Left lobe of liver (tissue), 2 donors: ENCODE measurements around the gene CMTR1. TPM values are rescaled to one million over a fixed set of nuclear protein-coding genes. Genes with fewer than 3 reads are reported as not detected.
A peak's percentile ranks its signal among the peaks of the same experiment; 100 is the strongest.
"Not testable (repeated sequence)": the region's sequence is repeated elsewhere in the genome, so short reads cannot be mapped to it uniquely, and the experiment has no call there.

ENCODE experiments used
- ATAC-seq: fragments of 200-7000 bp; cut with Tn5 transposase; one replicate; pipeline ENCODE4 v1.9.1; 2020; ENCODE audit warnings: mild to moderate bottlenecking, moderate library complexity
- DNase-seq: peaks from one replicate; pipeline ENCODE4 v3.0.0-alpha.2; 2020; ENCODE audit warnings: low spot score
- total RNA-seq: library from RNA; stranded (reverse); gene quantifications from one replicate; pipeline ENCODE4 v1.2.1, GENCODE V29; 2021
- donor health status: DM: no; HTN: no; CAD: no; lungs with moderate emphysema.
- donor health status: DM: no; HTN: yes; CAD: no.

Gene CMTR1
- total RNA-seq, 1 donor from 2014 or later = 17.8 TPM

DNA sequence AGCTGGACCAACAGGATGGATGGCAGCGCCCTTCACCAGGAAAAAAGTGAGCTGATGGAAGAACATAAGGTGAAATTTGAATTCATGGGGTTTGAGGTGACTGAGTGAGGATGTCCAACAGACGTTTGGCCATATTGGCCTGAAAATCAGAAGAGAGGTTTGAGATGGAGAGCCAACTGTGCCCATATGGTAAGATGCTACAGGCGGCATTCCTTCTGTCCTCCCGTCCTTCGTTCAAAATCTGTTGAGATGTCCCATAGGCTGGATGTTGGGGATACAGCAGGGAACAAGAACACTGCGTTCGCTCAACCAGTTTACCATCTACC is 468 bp upstream of the CMTR1 start:
- peak; percentile 39 for ATAC-seq

GRCh38 chr6:37433657-37434271 is 743 bp downstream of the CMTR1 start:
- peak; percentile 60 for ATAC-seq
- DNase-seq = no peak

More for the DNA sequence above, 468 bp upstream of the CMTR1 start:
- no peak for DNase-seq

DNA sequence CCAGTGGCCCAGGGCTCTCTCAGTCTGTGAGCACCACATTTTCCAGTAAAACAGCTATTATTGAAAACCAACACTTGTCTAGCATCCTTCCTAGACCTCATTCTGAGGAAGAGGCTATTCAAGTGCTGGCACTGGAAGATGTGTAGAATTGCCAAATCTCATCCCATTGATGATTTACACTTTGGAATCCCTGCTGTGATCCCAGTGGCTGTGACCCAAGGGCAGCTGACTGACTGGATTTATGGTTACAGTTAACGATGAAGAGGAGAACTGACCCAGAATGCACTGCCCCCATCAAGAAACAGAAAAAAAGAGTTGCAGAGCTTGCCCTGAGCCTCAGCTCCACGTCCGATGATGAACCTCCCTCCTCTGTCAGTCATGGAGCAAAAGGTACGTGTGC is 2.4 kb downstream of the CMTR1 start:
- no peak for DNase-seq
- no peak for ATAC-seq

DNA sequence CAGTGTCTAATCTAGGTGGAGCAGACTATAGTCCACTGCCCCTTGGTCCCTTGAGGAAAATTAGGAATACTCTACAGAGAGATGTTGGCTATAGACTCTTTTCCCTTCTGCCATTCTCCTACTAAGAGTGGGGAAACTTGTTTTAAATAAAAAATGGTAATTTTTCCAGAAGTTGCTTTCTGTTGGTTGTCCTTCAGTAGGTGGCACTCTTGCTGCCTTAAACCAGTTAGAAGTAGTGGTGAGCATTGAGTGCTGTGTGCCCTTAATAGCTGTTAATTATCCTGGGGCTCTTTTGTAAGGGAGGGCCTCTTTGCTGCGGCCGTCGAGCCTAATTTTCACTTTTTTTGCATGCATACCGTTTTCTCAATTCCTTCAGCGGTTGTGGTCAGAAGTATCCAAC is 2.8 kb downstream of the CMTR1 start:
- DNase-seq = no peak
- ATAC-seq = no peak

GRCh38 chr6:37438930-37439329 is 5.9 kb downstream of the CMTR1 start:
- no peak for ATAC-seq

GRCh38 chr6:37441651-37442050 is 8.6 kb downstream of the CMTR1 start:
- ATAC-seq (no peak), DNase-seq (no peak)

More at GRCh38 chr6:37438930-37439329, 5.9 kb downstream of the CMTR1 start:
- DNase-seq = no peak

- ATAC-seq (peak; percentile 95), DNase-seq (no peak)
Measured at GRCh38 chr6:37442416-37443215, 9.6 kb downstream of the CMTR1 start.

- not testable (repeated sequence) for ATAC-seq, DNase-seq
Measured at GRCh38 chr6:37443216-37443542, 10.2 kb downstream of the CMTR1 start.

GRCh38 chr6:37449984-37450383 is 17.0 kb downstream of the CMTR1 start:
- ATAC-seq (no peak), DNase-seq (no peak)

DNA sequence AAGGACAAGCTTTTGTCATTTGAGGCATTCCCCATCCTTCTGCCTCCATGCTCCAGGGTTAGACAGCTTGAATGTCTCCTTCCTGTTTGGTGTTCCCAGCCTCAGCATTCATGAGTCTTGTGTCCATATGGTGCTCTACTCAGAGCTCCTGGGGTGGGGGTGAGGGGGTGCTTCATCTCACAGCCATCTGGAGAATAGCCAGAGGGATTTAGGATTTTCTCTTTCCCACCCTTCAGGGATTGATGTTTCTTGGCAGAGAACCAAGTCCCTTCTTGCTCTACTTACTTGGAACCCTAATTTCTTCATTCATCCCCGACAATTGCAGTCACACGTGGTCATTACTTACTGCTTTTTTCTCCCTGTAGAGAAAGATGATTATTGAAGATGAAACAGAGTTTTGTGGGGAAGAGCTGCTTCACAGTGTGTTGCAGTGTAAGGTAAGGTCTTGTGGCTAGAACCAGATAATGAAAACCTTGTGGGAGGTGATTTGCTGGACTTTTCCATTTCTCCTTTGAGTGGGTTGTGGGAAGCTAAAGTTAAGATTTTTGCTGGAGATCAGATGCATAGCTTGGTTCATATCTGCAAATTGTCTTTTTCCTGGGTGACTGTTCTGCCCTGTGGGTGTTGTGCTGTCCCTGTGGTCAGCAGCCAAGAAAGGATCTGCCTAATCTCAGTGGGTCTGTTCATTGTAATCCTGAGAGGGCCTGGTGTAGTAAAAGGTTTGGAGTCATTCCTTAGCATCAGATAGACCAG is 18.6 kb downstream of the CMTR1 start:
- DNase-seq (no peak), ATAC-seq (no peak)

DNA sequence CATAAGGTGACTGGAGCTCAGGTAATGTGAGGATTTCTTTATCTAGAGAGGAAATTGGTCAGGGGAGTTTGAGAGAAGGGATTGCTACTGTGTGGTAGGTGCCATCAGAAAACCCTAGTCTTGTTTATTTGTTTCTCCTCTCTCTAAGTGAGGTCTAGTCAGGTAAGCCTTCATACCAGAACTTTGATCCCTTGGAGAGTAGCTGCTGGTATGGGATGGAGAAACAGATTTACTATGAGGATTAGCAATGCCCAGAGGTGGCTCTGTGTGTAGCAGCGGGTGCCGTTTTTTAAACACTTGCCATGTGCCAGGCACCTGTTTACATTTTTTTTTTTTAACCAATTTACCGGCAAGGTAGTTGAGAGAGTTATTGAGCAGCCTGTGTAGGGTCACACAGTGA is 19.5 kb downstream of the CMTR1 start:
- peak; percentile 96 for ATAC-seq

DNA sequence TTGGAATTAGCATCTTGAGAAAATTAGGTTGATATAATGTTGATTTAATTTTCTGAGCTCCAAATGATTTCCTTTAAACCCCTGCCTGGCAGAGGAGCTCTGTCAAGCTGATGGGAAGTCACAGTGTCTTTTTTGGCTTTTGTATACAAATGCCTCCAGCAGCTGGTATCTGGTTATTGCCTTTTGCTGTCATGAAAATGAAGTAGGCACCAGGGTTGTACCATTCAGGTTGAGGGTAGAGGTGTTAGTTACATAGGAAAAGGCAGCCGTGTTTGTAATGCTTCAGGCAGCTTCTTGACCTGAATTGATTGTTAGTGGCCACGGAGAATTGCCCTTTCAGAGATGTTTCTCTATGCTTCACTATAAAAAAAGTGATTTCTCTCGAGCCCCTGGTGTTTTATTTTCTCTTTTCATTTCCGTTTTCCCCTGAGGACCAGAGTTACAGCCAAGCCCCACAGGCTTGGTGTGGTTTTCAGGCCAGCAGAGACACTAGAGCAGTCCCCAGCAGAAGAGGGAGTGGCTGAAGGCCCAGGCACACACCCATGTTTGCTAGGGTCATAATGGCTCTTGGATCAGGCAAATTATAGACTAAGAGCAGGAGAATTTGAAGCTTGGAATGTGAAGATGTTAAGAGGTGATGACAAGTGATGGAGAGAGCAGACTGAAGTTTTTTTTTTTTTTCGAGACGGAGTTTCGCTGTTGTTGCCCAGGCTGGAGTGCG is 21.6 kb downstream of the CMTR1 start:
- DNase-seq = no peak
- ATAC-seq = no peak

More for the DNA sequence above, 19.5 kb downstream of the CMTR1 start:
- DNase-seq = no peak

- DNase-seq (no peak), ATAC-seq (no peak)
Measured at GRCh38 chr6:37456126-37456525, 23.1 kb downstream of the CMTR1 start.

DNA sequence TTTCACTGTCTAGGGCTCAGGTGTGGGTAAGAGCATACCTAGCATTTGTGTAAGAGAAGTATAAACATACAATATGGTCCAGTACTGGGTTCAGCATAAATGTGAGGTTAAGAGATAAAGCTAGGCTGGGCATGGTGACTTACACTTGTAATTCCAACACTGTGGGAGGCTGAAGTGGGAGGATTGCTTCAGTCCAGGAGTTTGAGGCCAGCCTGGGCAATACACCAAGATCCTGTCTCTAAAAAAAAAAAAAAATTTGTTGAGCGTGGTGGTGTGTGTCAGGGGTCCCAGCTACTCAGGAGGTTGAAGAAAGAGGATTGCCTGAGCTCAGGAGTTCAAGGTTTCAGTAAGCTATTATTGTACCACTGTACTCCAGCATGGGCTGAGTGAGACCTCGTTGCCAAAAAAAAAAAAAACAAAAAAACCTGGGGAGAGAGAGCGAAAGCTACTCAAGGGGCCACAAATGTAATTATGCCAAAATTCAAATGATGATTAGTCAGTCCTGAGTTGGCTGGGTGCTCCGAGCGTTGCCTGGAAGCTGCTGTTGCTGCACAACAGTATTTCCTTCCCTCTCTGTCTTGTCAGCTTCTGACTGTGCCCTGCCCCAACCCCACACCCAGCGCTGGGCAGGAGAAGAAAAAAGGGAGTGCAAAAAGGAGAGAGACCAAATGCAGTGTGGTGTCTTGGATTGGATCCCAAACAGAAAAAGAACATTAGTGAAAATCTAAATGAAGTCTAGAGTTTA is 24.0 kb downstream of the CMTR1 start:
- no peak for DNase-seq
- no peak for ATAC-seq

- DNase-seq (no peak), ATAC-seq (no peak)
Measured at GRCh38 chr6:37459981-37460800, 27.2 kb downstream of the CMTR1 start.

DNA sequence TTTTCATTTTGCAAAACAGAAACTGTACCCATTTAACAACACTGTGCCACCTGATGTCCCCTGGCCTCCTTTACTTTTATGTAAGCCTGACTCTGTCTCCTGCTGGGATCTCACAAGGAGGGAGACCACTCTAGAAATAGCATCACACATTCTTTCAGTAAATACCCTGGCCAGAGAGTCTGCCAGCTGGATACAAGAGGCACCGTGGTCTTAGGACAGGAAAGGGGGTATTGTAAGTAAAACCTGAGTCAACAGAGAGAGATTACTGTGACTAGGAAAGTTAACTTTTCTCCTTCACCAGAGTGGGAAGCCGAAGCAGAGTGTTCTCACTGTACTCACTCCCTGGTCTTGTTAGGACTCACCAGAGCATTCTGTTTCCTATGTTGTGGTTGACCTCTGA is 27.8 kb downstream of the CMTR1 start:
- ATAC-seq (no peak), DNase-seq (no peak)

- ATAC-seq (no peak), DNase-seq (no peak)
Measured at GRCh38 chr6:37463110-37463509, 30.1 kb downstream of the CMTR1 start.

DNA sequence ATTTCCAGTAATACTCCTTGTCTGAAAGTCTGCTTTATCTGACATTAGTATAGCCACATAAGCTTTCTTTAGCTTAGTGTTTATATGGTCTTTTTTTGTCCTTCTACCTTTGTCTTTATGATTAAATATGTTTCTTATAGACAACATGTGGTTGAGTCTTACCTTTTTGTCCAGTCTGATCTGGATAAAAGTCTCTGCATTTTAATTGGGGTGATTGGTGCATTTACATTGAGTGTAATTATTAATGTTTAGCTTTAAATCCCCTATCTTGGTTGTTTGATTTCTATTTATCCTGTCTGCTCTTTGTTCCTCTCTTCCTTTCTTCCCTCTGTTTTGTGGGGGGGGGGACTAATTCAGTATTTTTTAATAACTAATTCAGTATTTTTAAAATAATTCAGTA is 34.7 kb downstream of the CMTR1 start:
- ATAC-seq (no peak), DNase-seq (no peak)

DNA sequence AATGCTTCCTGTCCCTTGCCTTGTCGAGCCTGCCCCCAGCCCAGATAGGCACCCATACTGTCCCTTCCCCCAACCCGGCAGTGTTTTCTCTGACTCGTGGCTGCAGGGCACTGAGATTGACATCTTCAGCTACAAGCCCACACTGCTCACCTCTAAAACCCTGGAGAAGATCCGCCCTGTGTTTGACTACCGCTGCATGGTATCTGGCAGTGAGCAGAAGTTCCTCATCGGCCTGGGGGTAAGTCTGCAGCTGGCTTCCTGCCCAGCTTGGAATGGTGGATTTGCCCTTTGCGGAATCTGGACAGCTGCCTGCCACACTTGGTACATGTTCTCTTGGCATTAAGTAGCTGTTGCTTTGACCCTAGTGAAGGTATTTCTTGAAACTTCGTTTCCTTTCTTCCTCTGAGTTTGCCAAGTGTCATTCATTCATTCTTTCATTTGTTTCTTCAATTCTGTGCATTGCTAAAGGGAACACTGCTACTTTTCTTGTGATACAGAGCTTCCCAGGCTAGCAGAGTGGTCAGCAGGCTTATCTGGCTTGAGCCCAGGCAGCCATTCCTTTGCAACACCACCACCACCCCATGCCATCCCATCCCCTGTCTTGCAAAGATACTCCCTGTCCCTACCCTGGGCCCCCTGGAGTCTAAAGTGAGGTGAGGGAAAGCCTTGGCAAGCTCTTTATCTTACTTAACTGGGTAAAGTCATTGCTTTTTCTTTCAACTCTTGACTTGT is 40.5 kb downstream of the CMTR1 start:
- ATAC-seq (peak; percentile 93), DNase-seq (peak; percentile 92)
